ENCODE measurements around the gene UBE4B.

DNA sequence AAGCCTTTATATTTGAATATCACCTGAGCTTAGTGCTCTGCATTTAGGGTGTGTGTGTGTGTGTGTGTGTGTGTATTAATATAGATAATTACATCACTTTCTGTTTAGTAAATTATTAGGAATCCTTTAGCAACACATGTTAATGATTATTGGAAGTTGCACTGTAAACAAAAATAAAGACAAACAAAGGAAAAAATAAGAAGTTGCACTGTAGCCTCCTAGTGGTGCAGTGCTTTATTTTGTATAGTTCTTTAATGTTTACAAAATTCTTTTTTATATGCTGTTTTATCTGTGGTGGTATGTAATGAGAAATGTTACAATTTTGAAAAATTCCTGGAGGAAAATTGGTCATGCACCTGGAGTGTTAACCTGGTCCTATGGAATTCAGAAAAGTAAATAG lies 69.2 kb downstream of the UBE4B start:
- TF ChIP-seq, protein P1, sequence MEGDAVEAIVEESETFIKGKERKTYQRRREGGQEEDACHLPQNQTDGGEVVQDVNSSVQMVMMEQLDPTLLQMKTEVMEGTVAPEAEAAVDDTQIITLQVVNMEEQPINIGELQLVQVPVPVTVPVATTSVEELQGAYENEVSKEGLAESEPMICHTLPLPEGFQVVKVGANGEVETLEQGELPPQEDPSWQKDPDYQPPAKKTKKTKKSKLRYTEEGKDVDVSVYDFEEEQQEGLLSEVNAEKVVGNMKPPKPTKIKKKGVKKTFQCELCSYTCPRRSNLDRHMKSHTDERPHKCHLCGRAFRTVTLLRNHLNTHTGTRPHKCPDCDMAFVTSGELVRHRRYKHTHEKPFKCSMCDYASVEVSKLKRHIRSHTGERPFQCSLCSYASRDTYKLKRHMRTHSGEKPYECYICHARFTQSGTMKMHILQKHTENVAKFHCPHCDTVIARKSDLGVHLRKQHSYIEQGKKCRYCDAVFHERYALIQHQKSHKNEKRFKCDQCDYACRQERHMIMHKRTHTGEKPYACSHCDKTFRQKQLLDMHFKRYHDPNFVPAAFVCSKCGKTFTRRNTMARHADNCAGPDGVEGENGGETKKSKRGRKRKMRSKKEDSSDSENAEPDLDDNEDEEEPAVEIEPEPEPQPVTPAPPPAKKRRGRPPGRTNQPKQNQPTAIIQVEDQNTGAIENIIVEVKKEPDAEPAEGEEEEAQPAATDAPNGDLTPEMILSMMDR (IDR thresholded peaks at IDR 0.05), result no peak
- no peak for TF ChIP-seq EZH2 (IDR thresholded peaks at IDR 0.05; ENCODE audit: borderline replicate concordance, insufficient read depth, low read depth, low read length, poor library complexity, severe bottlenecking)

All from B cell (primary cell).